CD4-positive, alpha-beta T cell (primary cell): Measurements from ENCODE around the gene CASR. TPM values are rescaled to one million over a fixed set of nuclear protein-coding genes. Genes with fewer than 3 reads are reported as not detected.

Experiments used
- ATAC-seq: fragments of 200-7000 bp; cut with Tn5 transposase; one replicate; pipeline ENCODE4 v1.10.0; 2022; ENCODE audit warnings: mild to moderate bottlenecking; ENCODE audit not compliant: poor library complexity
- CTCF ChIA-PET: fragments of 350-600 bp; sonication (Branson Sonifier 250); formaldehyde crosslinking; loops from one replicate; lab custom pipeline; 2021; ENCODE audit warnings: antibody characterized with exemption, inconsistent platforms; lab: Charles Lee
- POLR2A ChIA-PET: fragments of 350-600 bp; sonication (Branson Sonifier 250); formaldehyde crosslinking; loops from one replicate; lab custom pipeline; 2021; ENCODE audit warnings: antibody characterized with exemption, inconsistent platforms; lab: Charles Lee
- DNase-seq, 14 experiments: peaks; one replicate each; pipeline ENCODE4 v3.0.0-alpha.2; 2013 to 2020; ENCODE audit warnings: mixed read lengths in 2 of 14
- H3K27ac ChIP-seq, 2 donors: one replicate each; pipeline versions ENCODE4 v1.5.1 to v1.7.0; 2013; ENCODE audit warnings: low read length in 2 of 2, low read depth in 1 of 2, mild to moderate bottlenecking in 1 of 2
- H3K27me3 ChIP-seq, 2 experiments: 1 replicate in 1 of 2; 2 replicates in 1 of 2; pipeline versions ENCODE4 v1.6.1 to v1.7.0; 2013; ENCODE audit warnings: low read length in 2 of 2, control low read depth in 1 of 2, mild to moderate bottlenecking in 1 of 2, moderate library complexity in 1 of 2; ENCODE audit not compliant: insufficient read depth in 2 of 2, control insufficient read depth in 1 of 2
- H3K36me3 ChIP-seq: one replicate; pipeline ENCODE4 v1.6.1; 2013; ENCODE audit warnings: low read length, control low read depth; ENCODE audit not compliant: insufficient read depth
- H3K4me1 ChIP-seq: one replicate; pipeline ENCODE4 v1.6.1; 2013; ENCODE audit warnings: low read length, control low read depth; ENCODE audit not compliant: insufficient read depth
- H3K4me3 ChIP-seq: one replicate; pipeline ENCODE4 v1.5.1; 2013; ENCODE audit warnings: mild to moderate bottlenecking, low read length, moderate library complexity
- H3K9me3 ChIP-seq, 2 experiments: 1 replicate in 1 of 2; 2 replicates in 1 of 2; pipeline versions ENCODE4 v1.6.1 to v1.7.0; 2013; ENCODE audit warnings: low read length in 2 of 2, mild to moderate bottlenecking in 2 of 2, control low read depth in 1 of 2, moderate library complexity in 1 of 2; ENCODE audit not compliant: control insufficient read depth in 1 of 2, insufficient read depth in 1 of 2
- H3K27ac Mint-ChIP-seq: one replicate; pipeline ENCODE4 v1.8.0; 2020; ENCODE audit warnings: mixed read lengths
- H3K27me3 Mint-ChIP-seq: one replicate; pipeline ENCODE4 v1.8.0; 2021; ENCODE audit warnings: mixed read lengths
- H3K36me3 Mint-ChIP-seq: one replicate; pipeline ENCODE4 v1.8.0; 2021; ENCODE audit warnings: low read depth, mixed read lengths
- H3K4me1 Mint-ChIP-seq: one replicate; pipeline ENCODE4 v1.8.0; 2021; ENCODE audit warnings: low read depth, mixed read lengths
- H3K4me3 Mint-ChIP-seq: one replicate; pipeline ENCODE4 v1.8.0; 2020; ENCODE audit warnings: mild to moderate bottlenecking, mixed read lengths
- H3K9me3 Mint-ChIP-seq: one replicate; pipeline ENCODE4 v1.8.0; 2020; ENCODE audit warnings: mixed read lengths
- CTCF ChIP-seq: fragments of 200-600 bp; IDR thresholded peaks from one replicate; pipeline ENCODE4 v1.8.0; 2022; ENCODE audit warnings: antibody characterized with exemption, mild to moderate bottlenecking
- intact Hi-C, 2 experiments: fragments of 100-400 bp; cut with DNase I in 1 of 2; cut with micrococcal nuclease in 1 of 2; formaldehyde crosslinking; loops; one replicate each; pipeline versions ENCODE4 v1.15.1 to v1.9.0; 2023 to 2025; cut with DNase I, micrococcal nuclease
- total RNA-seq, 174 experiments: library from RNA in 2 of 174; stranded (reverse) in 2 of 174; gene quantifications; one replicate each; pipeline ENCODE4 v1.2.3 and lab custom pipeline; 2021 to 2026

CASR gene
- total RNA-seq, 2 experiments from 2014 or later = 0.03 TPM

GRCh38 chr3:122284486-122284885, 101.0 kb downstream of the CASR start:
- Mint-ChIP-seq H3K4me1 (peaks cover 6% of the 10 kb centered on the region), H3K27me3 (no peaks in the 10 kb centered on the region), H3K9me3 (no peaks in the 10 kb centered on the region), H3K36me3 (no peaks in the 10 kb centered on the region), H3K4me3 (no peak overlapping the region), H3K27ac (no peak overlapping the region)
- intact Hi-C loops = no loop called here
- TF ChIP-seq CTCF = no peak
- ChIA-PET POLR2A (no interaction called here), CTCF (no interaction called here)
- no peak overlapping the region for H3K4me3 ChIP-seq
- H3K4me1 ChIP-seq = peaks cover 2% of the 10 kb centered on the region
- H3K27ac ChIP-seq = no peak overlapping the region
- no peak for DNase-seq
- peaks cover 2 to 6% of the 10 kb centered on the region in 2 experiments for H3K27me3 ChIP-seq
- H3K36me3 ChIP-seq = no peaks in the 10 kb centered on the region
- H3K9me3 ChIP-seq = no peaks in the 10 kb centered on the region
- no peak for ATAC-seq

DNA sequence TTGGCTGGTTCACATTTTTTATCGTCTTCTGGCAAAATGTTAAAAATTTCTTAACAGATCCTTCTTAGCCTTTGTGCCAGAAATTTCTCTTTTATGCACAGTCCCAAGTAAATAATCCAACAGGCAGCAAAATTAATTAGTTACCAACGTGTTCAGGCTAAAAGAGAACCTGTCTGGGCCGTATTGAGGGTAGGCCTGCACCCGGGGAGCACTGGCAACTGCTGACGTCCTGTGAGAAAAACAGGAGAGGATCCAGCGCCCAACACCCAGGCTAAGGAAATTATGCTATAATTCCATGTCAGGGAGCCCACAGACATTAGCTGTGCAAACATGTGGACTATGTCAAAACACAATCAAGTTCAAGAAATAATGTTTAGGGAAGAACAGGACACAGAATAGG, 110.9 kb downstream of the CASR start:
- H3K4me1 ChIP-seq = peaks cover 13% of the 10 kb centered on the region
- ChIA-PET POLR2A (no interaction called here), CTCF (no interaction called here)
- no peak overlapping the region for H3K27ac Mint-ChIP-seq
- H3K4me3 ChIP-seq = no peak overlapping the region
- no peak overlapping the region for H3K4me3 Mint-ChIP-seq
- peaks cover 19% of the 10 kb centered on the region for H3K4me1 Mint-ChIP-seq
- DNase-seq (no peak), ATAC-seq (no peak)
- H3K9me3 Mint-ChIP-seq = no peaks in the 10 kb centered on the region
- no peaks in the 10 kb centered on the region for H3K9me3 ChIP-seq
- no peak for TF ChIP-seq CTCF
- no peak overlapping the region for H3K27ac ChIP-seq
- no peaks in the 10 kb centered on the region for H3K36me3 ChIP-seq
- no peaks in the 10 kb centered on the region for H3K27me3 ChIP-seq
- H3K36me3 Mint-ChIP-seq = no peaks in the 10 kb centered on the region
- intact Hi-C loops = no loop called here
- H3K27me3 Mint-ChIP-seq = no peaks in the 10 kb centered on the region

DNA sequence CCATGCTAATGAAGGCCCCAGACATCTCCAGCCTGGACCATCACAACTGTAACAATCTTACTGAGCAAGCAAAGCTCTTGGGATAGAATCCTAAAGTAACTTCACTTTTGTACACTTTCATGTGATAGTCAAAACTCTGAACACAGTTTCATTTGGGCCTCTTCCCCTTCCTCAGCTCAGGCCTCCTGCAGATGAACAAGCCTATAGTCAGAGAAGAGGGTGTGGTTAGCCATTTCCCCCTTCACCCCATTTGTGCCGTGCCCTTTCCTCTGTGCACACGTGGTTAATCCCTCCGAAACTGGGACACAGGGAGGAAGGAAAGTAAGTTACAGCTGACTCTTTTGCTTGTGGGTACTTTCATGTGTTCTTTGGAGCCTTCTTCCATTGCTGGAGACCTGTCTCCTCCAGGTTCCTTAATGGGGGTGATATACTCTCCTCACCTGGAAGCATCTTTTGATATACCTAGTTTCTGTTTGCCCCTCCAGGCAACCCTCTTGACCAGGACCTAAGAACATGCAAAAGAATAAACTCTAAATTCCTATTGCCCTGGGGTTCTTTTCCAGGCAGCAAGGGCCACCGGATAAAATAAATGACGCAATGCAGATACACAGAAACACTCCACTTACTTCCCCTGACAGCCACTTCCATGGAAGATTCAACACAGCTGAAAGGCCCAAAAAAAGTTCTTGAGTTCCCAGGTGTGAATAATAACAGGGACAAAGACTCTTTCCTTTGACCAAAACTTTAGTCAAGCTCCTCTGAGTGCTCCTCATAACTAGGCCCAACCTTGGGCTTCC, 112.0 kb downstream of the CASR start:
- no peak overlapping the region for H3K4me3 Mint-ChIP-seq
- ATAC-seq (no peak), DNase-seq (peak in 3 of 14 experiments; percentile 43 to 53 (median 46))
- H3K4me1 ChIP-seq = peaks cover 10% of the 10 kb centered on the region
- POLR2A ChIA-PET = no interaction called here
- no peak overlapping the region for H3K27ac ChIP-seq
- H3K27me3 Mint-ChIP-seq = no peaks in the 10 kb centered on the region
- peaks cover 11% of the 10 kb centered on the region for H3K4me1 Mint-ChIP-seq
- TF ChIP-seq CTCF = no peak
- H3K9me3 Mint-ChIP-seq = peaks cover 2% of the 10 kb centered on the region
- H3K4me3 ChIP-seq = no peak overlapping the region
- H3K9me3 ChIP-seq = peaks cover 0 to 5% of the 10 kb centered on the region in 2 experiments
- no peaks in the 10 kb centered on the region for H3K36me3 Mint-ChIP-seq
- intact Hi-C loops = no loop called here
- no peaks in the 10 kb centered on the region for H3K36me3 ChIP-seq
- no peak overlapping the region for H3K27ac Mint-ChIP-seq
- no peaks in the 10 kb centered on the region for H3K27me3 ChIP-seq
- CTCF ChIA-PET = no interaction called here
